HepG2 (cell line): ENCODE results near the gene RAD21L1. TPM values are rescaled to one million over a fixed set of nuclear protein-coding genes. Genes with fewer than 3 reads are reported as not detected.
A peak's percentile ranks its signal among the peaks of the same experiment; 100 is the strongest.

Experiments
- AKNA ChIP-seq: sonication (generic); formaldehyde crosslinking; IDR thresholded peaks from 2 replicates; pipeline ENCODE4 v1.4.0; 2020; ENCODE audit warnings: missing genetic modification reagents, borderline replicate concordance
- FOXC1 ChIP-seq: sonication (generic); formaldehyde crosslinking; IDR thresholded peaks from 2 replicates; pipeline ENCODE4 v1.8.0; 2022; ENCODE audit warnings: mild to moderate bottlenecking, missing genetic modification reagents, borderline replicate concordance
- HOXA3 ChIP-seq: sonication (generic); formaldehyde crosslinking; IDR thresholded peaks from 2 replicates; pipeline ENCODE4 v1.5.0; 2020; ENCODE audit warnings: missing genetic modification reagents
- ISL2 ChIP-seq: sonication (generic); formaldehyde crosslinking; IDR thresholded peaks from 2 replicates; pipeline ENCODE4 v1.5.0; 2020; ENCODE audit warnings: missing genetic modification reagents
- KAT7 ChIP-seq: IDR thresholded peaks from 2 replicates; pipeline ENCODE4 v1.6.1; 2018; ENCODE audit warnings: borderline replicate concordance, missing compliant biosample characterization
- KLF6 ChIP-seq: IDR thresholded peaks from 2 replicates; pipeline ENCODE4 v1.8.0; 2016; ENCODE audit warnings: missing biosample characterization, missing genetic modification reagents
- MED13 ChIP-seq: sonication (generic); formaldehyde crosslinking; IDR thresholded peaks from 2 replicates; pipeline ENCODE4 v1.5.0; 2020; ENCODE audit warnings: missing genetic modification reagents
- MIER3 ChIP-seq: IDR thresholded peaks from 2 replicates; pipeline ENCODE4 v1.6.1; 2016; ENCODE audit warnings: missing compliant biosample characterization, borderline replicate concordance
- NCOA2 ChIP-seq: sonication (generic); formaldehyde crosslinking; IDR thresholded peaks from 2 replicates; pipeline ENCODE4 v1.8.0; 2022; ENCODE audit warnings: inconsistent platforms
- PHF8 ChIP-seq: sonication (generic); formaldehyde crosslinking; IDR thresholded peaks from 2 replicates; pipeline ENCODE4 v1.5.0; 2020; ENCODE audit warnings: missing genetic modification reagents
- RAD21 ChIP-seq: fragments of 450-650 bp; formaldehyde crosslinking; IDR thresholded peaks from 2 replicates; pipeline ENCODE4 v1.5.0; 2020; ENCODE audit warnings: mild to moderate bottlenecking
- RNF2 ChIP-seq: fragments of 450-650 bp; conservative IDR thresholded peaks from 2 replicates; pipeline ENCODE4 v1.6.1; 2016; ENCODE audit warnings: low read depth
- SMC3 ChIP-seq: IDR thresholded peaks from 2 replicates; pipeline ENCODE4 v1.6.1; 2011; ENCODE audit warnings: low read length, improper control_type of control experiment
- THAP11 ChIP-seq: IDR thresholded peaks from 2 replicates; pipeline ENCODE4 v1.6.1; 2016; ENCODE audit warnings: missing biosample characterization, missing genetic modification reagents
- YEATS4 ChIP-seq: sonication (generic); formaldehyde crosslinking; IDR thresholded peaks from 2 replicates; pipeline ENCODE4 v1.4.0; 2020; ENCODE audit warnings: missing genetic modification reagents, borderline replicate concordance
- ZNF354B ChIP-seq: sonication (generic); formaldehyde crosslinking; IDR thresholded peaks from 2 replicates; pipeline ENCODE4 v1.8.0; 2022; ENCODE audit warnings: mild to moderate bottlenecking, missing genetic modification reagents
- ZNF546 ChIP-seq: sonication (generic); formaldehyde crosslinking; conservative IDR thresholded peaks from 2 replicates; pipeline ENCODE4 v1.8.1; 2023; ENCODE audit warnings: mild to moderate bottlenecking, missing genetic modification reagents
- ZNF678 ChIP-seq: sonication (generic); formaldehyde crosslinking; IDR thresholded peaks from 2 replicates; pipeline ENCODE4 v1.4.0; 2020; ENCODE audit warnings: mild to moderate bottlenecking, missing genetic modification reagents
- ZNF777 ChIP-seq: sonication (generic); formaldehyde crosslinking; IDR thresholded peaks from 2 replicates; pipeline ENCODE4 v1.4.0; 2020; ENCODE audit warnings: missing genetic modification reagents
- ZNF788 ChIP-seq: sonication (generic); formaldehyde crosslinking; IDR thresholded peaks from 2 replicates; pipeline ENCODE4 v1.5.0; 2020; ENCODE audit warnings: mild to moderate bottlenecking, missing genetic modification reagents, borderline replicate concordance
- polyA plus RNA-seq, 8 experiments: library from polyadenylated mRNA; depleted of rRNA in 3 of 8; stranded (reverse) in 7 of 8; unstranded in 1 of 8; fragments of >200 nt; fragmentation: Illumina TruSeq in 4 of 8; extraction: Trizol in 4 of 8; gene quantifications; 2 replicates each; pipeline versions ENCODE4 v1.2.1 to v1.2.3, GENCODE V29; 2011 to 2016; ENCODE audit warnings: low read depth in 4 of 8, missing spikeins in 1 of 8, mixed read lengths in 1 of 8; ENCODE audit not compliant: insufficient read depth in 1 of 8
- total RNA-seq, 5 experiments: library from RNA; depleted of rRNA; stranded (reverse); fragments of >200 nt; fragmentation: Illumina TruSeq; extraction: Trizol; gene quantifications; 2 replicates each; pipeline ENCODE4 v1.2.3, GENCODE V29; 2016; ENCODE audit warnings: low read depth in 1 of 5
- TF ChIP-seq, protein P1 (sequence below): sonication (generic); formaldehyde crosslinking; IDR thresholded peaks from 2 replicates; pipeline ENCODE4 v1.5.0; 2020; ENCODE audit warnings: missing genetic modification reagents, mild to moderate bottlenecking, borderline replicate concordance
- TF ChIP-seq, protein P2 (sequence below): sonication (generic); formaldehyde crosslinking; IDR thresholded peaks from 2 replicates; pipeline ENCODE4 v1.5.1; 2020; ENCODE audit warnings: missing genetic modification reagents, mild to moderate bottlenecking, borderline replicate concordance
- TF ChIP-seq, protein P3 (sequence below): sonication (generic); formaldehyde crosslinking; IDR thresholded peaks from 2 replicates; pipeline ENCODE4 v1.5.0; 2020; ENCODE audit warnings: missing genetic modification reagents, mild to moderate bottlenecking, borderline replicate concordance

Gene RAD21L1
- total and polyA plus RNA-seq, 2 of the 13 experiments (the other 11 are each of a cell fraction or from before 2014, with no cell fraction given): not detected

DNA sequence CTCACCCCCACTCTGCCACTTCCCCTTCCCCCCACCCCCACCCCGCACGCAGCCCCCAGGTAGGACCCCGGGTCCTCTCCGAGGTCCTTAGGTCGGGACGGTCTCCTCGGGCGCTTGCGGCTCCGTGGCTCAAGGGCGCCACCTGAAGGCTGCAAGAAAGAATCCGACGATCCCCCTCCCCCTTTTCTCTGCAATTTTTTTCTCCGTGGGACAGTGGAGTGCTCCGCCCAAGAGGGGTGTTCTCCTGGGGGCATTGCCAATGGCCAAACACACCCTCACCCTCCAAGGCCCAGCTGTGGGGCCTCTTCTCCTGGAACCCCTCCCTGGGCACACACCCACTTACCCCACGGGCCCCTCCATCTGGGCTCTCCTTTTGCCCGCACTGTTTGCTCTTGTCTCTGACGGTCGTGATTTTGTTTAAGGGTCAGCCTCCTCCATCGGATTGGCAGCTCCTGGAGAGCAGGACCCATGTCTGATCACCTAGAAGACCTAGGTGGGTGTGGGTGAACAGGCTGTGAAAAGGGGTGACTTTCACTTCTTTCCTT is 40.0 kb upstream of the RAD21L1 start (continued):
- TF ChIP-seq RNF2: 0 out of 2 replicates have a peak, but pooled peaks have one; percentile 19
- no peak for TF ChIP-seq AKNA (CRISPR knock-in tag)
- peak; percentile 24; the same call in 1 of the 2 replicates for TF ChIP-seq ISL2 (CRISPR knock-in tag)
- 0 out of 2 replicates have a peak, but pooled peaks have one; percentile 2 for TF ChIP-seq ZNF546 (CRISPR knock-in tag)
- TF ChIP-seq KAT7 (CRISPR knock-in tag): no peak
- peak; percentile 47 for TF ChIP-seq PHF8 (CRISPR knock-in tag)
- TF ChIP-seq YEATS4: no peak
- TF ChIP-seq KLF6 (CRISPR knock-in tag): no peak
- no peak for TF ChIP-seq ZNF354B (CRISPR knock-in tag)
- TF ChIP-seq, protein P1, sequence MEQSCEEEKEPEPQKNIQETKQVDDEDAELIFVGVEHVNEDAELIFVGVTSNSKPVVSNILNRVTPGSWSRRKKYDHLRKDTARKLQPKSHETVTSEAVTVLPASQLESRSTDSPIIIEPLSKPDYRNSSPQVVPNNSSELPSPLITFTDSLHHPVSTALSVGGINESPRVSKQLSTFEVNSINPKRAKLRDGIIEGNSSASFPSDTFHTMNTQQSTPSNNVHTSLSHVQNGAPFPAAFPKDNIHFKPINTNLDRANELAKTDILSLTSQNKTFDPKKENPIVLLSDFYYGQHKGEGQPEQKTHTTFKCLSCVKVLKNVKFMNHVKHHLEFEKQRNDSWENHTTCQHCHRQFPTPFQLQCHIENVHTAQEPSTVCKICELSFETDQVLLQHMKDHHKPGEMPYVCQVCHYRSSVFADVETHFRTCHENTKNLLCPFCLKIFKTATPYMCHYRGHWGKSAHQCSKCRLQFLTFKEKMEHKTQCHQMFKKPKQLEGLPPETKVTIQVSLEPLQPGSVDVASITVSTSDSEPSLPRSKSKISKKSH (CRISPR knock-in tag): no peak
- peak; percentile 0; the same call in 1 of the 2 replicates for TF ChIP-seq ZNF777 (CRISPR knock-in tag)
- TF ChIP-seq, protein P2, sequence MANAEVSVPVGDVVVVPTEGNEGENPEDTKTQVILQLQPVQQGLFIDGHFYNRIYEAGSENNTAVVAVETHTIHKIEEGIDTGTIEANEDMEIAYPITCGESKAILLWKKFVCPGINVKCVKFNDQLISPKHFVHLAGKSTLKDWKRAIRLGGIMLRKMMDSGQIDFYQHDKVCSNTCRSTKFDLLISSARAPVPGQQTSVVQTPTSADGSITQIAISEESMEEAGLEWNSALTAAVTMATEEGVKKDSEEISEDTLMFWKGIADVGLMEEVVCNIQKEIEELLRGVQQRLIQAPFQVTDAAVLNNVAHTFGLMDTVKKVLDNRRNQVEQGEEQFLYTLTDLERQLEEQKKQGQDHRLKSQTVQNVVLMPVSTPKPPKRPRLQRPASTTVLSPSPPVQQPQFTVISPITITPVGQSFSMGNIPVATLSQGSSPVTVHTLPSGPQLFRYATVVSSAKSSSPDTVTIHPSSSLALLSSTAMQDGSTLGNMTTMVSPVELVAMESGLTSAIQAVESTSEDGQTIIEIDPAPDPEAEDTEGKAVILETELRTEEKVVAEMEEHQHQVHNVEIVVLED (CRISPR knock-in tag): 0 out of 2 replicates have a peak, but pooled peaks have one; percentile 23
- TF ChIP-seq THAP11: 0 out of 2 replicates have a peak, but pooled peaks have one; percentile 7
- no peak for TF ChIP-seq ZNF678 (CRISPR knock-in tag)
- no peak for TF ChIP-seq MED13 (CRISPR knock-in tag)
- TF ChIP-seq, protein P3, sequence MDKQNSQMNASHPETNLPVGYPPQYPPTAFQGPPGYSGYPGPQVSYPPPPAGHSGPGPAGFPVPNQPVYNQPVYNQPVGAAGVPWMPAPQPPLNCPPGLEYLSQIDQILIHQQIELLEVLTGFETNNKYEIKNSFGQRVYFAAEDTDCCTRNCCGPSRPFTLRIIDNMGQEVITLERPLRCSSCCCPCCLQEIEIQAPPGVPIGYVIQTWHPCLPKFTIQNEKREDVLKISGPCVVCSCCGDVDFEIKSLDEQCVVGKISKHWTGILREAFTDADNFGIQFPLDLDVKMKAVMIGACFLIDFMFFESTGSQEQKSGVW (CRISPR knock-in tag): no peak
- TF ChIP-seq NCOA2 (CRISPR knock-in tag): no peak
- no peak; the same call in 1 of the 2 replicates for TF ChIP-seq SMC3
- no peak for TF ChIP-seq HOXA3 (CRISPR knock-in tag)
- TF ChIP-seq ZNF788: 0 out of 2 replicates have a peak, but pooled peaks have one; percentile 53
- TF ChIP-seq FOXC1 (CRISPR knock-in tag): no peak; the same call in 1 of the 2 replicates
- peak; percentile 78 for TF ChIP-seq RAD21 (CRISPR knock-in tag)
- TF ChIP-seq MIER3 (CRISPR knock-in tag): peak; percentile 47; the same call in 1 of the 2 replicates
